ENCODE measurements around the gene TYK2.

Gene TYK2

GRCh38 chr19:10332965-10333757 is 47.2 kb downstream of the TYK2 start, which contains the start of gene RAVER1:
RAVER1 (minus strand) TSS chr19:10333529; CDS start chr19:10333507, 22 bp downstream.
- peak; percentile 96 to 99 for DNase-seq

- no peak for DNase-seq
These were observed 48.0 kb downstream of the TYK2 start for GRCh38 chr19:10332158-10332964.

- no peak for DNase-seq
These were observed 50.8 kb downstream of the TYK2 start for GRCh38 chr19:10329555-10329954.

- DNase-seq: no peak
These were observed 51.6 kb downstream of the TYK2 start for GRCh38 chr19:10328558-10329429.

DNA sequence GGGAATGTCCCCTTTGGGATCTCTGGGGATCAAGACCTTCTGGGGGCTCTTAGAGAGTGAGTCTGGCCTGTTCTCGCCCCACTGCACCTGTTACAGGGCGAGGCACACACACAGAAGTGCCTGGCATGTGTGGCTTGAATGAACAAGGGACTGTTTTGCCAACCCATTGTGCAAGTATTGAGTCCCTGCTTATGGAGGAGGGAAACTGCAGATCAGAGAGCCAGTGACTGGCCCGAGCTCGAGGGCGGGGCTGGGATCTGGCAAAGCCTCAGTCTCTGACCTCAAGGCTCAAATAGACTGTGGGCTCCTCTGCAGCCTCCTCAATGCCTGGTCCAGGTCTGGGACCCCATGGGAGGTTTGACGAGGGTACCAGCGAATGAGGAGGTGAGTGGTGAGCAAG is 52.6 kb downstream of the TYK2 start:
- DNase-seq: no peak

- DNase-seq: no peak
These were observed 54.6 kb downstream of the TYK2 start for GRCh38 chr19:10325732-10326131.

GRCh38 chr19:10321874-10322835 is 58.2 kb downstream of the TYK2 start:
- no peak for DNase-seq

- no peak for DNase-seq
These were observed 59.0 kb downstream of the TYK2 start for GRCh38 chr19:10321417-10321797.

DNA sequence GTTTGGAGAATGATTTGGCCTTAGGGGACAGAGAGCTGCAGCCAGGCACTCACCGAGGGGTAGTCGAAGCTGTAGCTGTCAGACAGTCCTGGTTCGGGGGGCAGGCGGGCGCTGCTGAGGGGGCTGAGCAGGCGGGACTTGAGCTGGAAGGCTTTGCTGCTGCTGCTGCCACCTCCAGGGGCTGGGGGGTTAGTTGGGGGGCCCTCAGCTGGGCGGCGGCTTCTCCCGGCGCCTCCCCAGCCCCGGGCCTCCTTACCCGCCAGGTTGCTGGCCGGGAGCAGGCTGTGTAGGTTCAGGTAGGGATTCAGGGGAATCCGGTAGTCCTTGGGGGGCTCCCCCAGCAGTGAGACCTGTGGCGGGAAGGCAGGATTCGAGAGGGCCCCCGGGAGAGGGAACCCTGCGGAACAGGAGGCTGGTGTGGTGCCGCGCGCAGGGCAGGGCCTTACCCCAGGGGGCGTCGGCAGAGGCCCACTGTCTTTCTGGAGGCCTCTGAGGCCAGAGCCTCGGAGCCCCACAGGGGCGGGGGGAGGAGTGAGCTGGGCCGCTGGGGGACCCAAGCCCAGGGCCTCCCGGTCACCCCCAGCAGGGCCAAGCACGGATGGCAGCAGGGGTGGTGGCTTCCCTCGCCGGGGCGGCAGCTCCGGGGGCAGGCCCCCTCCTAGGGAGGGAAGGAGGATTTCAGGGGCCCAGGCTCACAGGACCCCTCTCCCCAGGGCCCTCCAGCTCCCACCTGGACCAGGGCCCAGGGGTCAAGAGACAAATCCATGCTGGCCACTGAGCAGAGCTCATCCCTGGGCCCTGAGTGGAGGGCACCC is 59.6 kb downstream of the TYK2 start:
- no peak for DNase-seq

- no peak for DNase-seq
These were observed 61.3 kb downstream of the TYK2 start for GRCh38 chr19:10318807-10319682.

DNA sequence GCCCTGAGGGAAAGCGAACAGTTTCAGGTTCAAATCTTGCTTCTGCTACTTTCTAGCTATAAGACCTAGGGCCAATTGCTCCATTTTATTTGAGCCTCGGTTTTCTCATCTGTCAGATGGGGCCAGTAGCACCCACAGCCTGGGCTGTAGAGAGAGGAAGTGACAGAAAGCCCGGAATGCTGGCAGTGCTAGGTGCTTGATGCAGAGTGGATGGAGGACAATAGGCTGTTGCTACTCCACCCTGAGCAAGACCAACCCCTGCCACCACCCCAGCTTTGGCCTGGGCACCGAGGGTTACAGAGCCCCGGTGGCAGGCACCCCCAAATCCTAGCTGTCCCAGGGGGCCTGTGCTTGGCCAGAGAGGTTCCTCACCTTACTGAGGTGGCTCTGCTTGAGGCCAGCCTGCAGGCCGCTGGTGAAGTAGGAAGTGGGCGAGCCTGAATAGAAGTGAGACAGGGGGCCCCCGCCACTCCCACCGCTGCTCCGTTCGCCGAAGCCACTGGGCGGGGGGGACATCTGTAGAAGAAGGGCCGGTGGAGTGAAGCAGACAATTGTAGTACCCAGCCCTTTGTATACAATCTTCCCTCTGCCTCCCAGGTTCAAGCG is 62.4 kb downstream of the TYK2 start:
- DNase-seq: no peak

- DNase-seq: no peak
These were observed 63.1 kb downstream of the TYK2 start for GRCh38 chr19:10317045-10317856.

- no peak for DNase-seq
These were observed 63.9 kb downstream of the TYK2 start for GRCh38 chr19:10316229-10317044.

DNA sequence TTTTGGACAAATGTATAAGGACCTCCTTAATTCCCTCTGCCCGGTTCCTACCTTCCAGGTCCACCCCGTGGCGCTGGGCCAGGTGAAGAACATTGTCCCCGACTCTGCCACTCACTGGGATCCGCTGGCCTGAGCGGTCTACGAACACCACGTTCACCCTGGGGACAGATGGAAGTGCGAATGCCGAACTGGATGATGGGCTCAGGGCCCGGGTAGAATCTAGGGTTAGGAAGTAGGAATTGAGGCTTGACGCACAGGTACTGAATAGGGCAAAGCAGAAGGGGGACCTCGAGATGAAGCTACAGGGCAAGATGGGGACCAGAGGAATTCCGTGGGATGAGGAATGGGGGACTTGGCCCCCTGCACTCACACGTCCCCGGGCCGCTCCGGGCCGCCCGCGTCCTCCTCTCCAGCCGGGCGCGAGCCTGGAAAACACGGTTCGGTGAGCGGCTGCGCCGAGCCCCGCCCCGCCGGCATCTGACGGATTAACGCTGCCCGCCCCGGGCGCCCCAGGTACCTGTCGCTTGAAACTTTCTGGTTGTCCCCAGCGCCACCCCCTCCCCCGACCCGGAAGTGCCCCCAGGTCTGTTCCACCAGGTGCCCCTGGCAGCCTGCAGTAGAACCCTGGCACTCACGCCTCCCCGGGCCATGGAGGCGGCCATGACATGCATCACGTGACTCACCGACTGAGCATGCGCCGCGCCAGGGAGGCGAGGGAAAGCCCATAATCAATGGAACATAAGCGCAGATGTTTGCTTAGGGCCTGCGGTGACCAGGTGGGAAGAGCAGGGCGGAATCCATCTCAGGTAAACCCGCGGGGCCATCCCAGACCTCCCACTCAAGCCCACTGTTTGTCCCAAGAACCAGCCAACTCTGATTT is 64.8 kb downstream of the TYK2 start, which contains the start of gene FDX2:
TSS of gene FDX2 (minus strand) at position 681 of the 880 bp plus-strand sequence. CDS start at position 662, 19 bp downstream.
- DNase-seq: peak; percentile 82 to 87

- DNase-seq: no peak
These were observed 70.9 kb downstream of the TYK2 start, which contains the start of gene ZGLP1 for GRCh38 chr19:10309423-10309822. ZGLP1 (minus strand) TSS chr19:10309815.

DNA sequence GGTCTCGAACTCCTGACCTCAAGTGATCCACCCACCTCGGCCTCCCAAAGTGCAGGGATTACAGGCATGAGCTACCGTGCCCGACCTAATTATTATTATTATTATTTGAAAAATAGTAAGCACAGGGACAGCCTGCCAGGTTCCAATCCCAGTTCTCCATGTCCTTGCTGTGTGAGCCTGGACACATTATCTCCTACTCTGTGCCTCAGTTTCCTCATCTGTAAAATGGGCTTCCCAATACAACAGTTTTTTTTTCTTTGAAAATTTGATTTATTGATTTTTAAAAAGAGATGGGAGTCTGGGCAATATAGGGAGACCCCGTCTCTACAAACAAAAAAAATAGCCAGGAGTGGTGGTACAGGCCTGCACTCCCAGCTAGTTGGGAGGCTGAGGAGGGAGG is 74.0 kb downstream of the TYK2 start:
- DNase-seq: no peak

Measured in NCI-H446 (cell line).